Cardiac muscle cell (in vitro differentiated cells and primary cell): ENCODE data around the gene ZNF333. TPM values are rescaled to one million over a fixed set of nuclear protein-coding genes. Genes with fewer than 3 reads are reported as not detected.
"Not testable (repeated sequence)": the region's sequence is repeated elsewhere in the genome, so short reads cannot be mapped to it uniquely, and the experiment has no call there.

Experiments
- DNase-seq, 2 donors: peaks; one replicate each; pipeline versions ENCODE4 v3.0.0 to v3.0.0-alpha.2; 2010 to 2017; ENCODE audit warnings: low read depth in 1 of 2, low spot score in 1 of 2
- H3K27ac ChIP-seq: fragments of 200-600 bp; sonication (generic); 2 replicates; pipeline ENCODE4 v1.5.1; 2016
- H3K27me3 ChIP-seq: fragments of 200-600 bp; sonication (generic); 2 replicates; pipeline ENCODE4 v1.6.0; 2016; ENCODE audit warnings: control low read depth
- H3K36me3 ChIP-seq: fragments of 200-600 bp; sonication (generic); 2 replicates; pipeline ENCODE4 v1.5.1; 2016; ENCODE audit warnings: control low read depth
- H3K4me1 ChIP-seq: fragments of 200-600 bp; sonication (generic); 2 replicates; pipeline ENCODE4 v1.8.1; 2017; ENCODE audit warnings: low read depth, mild to moderate bottlenecking, mixed run types
- H3K4me3 ChIP-seq: fragments of 200-600 bp; sonication (generic); 2 replicates; pipeline ENCODE4 v1.5.1; 2016; ENCODE audit warnings: mild to moderate bottlenecking
- H3K9me3 ChIP-seq: fragments of 200-600 bp; sonication (generic); 2 replicates; pipeline ENCODE4 v1.5.1; 2017; ENCODE audit warnings: low read depth, mild to moderate bottlenecking, control low read depth
- polyA plus RNA-seq: library from polyadenylated mRNA; unstranded; fragments of >200 nt; fragmentation: Nextera tagmentation; extraction: Ambion mirVana; gene quantifications from 2 replicates; pipeline ENCODE4 v1.2.1, GENCODE V29; 2016
- total RNA-seq: library from RNA; depleted of rRNA; stranded (reverse); fragments of >200 nt; gene quantifications from 2 replicates; pipeline ENCODE4 v1.2.3, GENCODE V29; 2016
- TF ChIP-seq, protein P1 (sequence below): IDR thresholded peaks from 2 replicates; pipeline ENCODE4 v1.5.1; 2012; ENCODE audit warnings: low read depth, mild to moderate bottlenecking, low read length

ZNF333 gene
- total and polyA plus RNA-seq, 2 experiments from 2014 or later = 11.2 to 29.9 TPM

DNA sequence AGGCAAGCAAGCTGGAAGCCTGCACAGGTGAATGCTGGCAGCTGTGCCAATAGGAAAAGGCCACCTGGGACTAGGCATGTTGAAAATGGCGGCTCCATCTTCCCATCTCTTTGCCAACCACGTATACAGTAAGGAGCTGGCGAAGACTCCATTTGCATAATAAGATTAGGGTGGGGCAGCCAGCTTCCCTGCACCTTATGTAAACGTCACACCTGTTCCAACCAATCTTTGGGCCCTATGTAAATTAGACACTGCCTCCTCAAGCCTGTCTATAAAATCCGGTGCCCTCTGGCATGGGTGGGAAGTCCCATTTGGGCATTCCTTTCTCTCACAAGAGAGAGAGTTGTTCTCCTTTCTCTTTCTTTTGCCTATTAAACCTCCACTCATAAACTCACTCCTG, 71.8 kb downstream of the ZNF333 start:
- Histone ChIP-seq H3K9me3 (no peaks in the 10 kb centered on the region), H3K27ac (no peak overlapping the region), H3K36me3 (no peaks in the 10 kb centered on the region), H3K4me3 (no peak overlapping the region), H3K4me1 (no peaks in the 10 kb centered on the region), H3K27me3 (no peaks in the 10 kb centered on the region)
- no peak for DNase-seq
- TF ChIP-seq, protein P1, sequence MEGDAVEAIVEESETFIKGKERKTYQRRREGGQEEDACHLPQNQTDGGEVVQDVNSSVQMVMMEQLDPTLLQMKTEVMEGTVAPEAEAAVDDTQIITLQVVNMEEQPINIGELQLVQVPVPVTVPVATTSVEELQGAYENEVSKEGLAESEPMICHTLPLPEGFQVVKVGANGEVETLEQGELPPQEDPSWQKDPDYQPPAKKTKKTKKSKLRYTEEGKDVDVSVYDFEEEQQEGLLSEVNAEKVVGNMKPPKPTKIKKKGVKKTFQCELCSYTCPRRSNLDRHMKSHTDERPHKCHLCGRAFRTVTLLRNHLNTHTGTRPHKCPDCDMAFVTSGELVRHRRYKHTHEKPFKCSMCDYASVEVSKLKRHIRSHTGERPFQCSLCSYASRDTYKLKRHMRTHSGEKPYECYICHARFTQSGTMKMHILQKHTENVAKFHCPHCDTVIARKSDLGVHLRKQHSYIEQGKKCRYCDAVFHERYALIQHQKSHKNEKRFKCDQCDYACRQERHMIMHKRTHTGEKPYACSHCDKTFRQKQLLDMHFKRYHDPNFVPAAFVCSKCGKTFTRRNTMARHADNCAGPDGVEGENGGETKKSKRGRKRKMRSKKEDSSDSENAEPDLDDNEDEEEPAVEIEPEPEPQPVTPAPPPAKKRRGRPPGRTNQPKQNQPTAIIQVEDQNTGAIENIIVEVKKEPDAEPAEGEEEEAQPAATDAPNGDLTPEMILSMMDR = no peak

DNA sequence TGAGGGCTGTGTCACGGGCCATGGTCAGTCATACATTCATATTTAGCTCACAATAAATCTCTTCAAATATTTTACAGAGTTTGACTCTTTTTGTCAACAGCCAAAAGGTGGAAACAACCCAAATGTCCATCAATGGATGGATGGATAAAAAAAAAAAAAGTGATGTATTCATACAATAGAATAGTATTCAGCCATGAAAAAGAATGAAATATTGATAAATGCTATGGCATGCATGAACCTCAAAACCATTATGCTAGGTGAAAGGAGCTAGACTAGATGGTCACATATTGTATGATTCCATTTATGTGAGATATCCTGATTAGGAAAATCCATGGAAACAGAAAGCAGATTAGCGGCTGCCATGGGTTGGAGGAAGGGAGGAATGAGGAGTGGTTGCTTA, 72.3 kb downstream of the ZNF333 start:
- DNase-seq = no peak
- no peak overlapping the region for H3K27ac ChIP-seq
- TF ChIP-seq, protein P1 = no peak

DNA sequence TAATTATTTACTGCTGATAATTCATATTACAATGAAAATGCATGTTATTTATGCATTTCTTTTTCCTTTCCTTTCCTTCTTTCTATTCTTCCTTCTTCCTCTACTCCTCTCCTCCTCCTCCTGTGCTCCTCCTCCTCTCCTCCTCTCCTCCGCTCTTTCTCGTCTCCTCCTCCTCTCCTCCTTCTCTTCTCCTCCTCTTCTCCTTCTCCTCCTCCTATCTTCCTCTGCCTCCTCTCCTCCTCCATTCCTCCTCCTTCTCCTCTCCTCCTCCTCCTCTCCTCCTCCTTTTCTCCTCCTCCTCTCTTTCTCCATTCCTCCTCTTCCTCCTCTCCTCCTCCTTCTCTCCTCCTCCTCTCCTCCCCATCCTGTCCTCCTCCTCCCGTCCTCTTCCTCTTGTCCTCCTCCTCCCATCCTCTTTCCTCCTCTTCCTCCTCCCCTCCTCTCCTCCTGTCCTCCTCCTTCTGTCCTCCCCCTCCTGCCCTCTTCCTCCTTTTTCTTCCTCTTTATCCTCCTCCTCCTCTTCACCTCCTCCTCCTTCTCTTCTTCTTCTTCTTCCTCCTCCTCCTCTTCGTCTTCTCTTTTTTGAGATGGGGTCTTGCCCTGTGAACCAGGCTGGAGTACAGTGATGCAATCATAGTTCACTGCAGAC, 73.8 kb downstream of the ZNF333 start:
- H3K9me3 ChIP-seq = no peaks in the 10 kb centered on the region
- H3K27ac ChIP-seq = no peak overlapping the region
- no peak overlapping the region for H3K4me3 ChIP-seq
- H3K36me3 ChIP-seq = no peaks in the 10 kb centered on the region
- TF ChIP-seq, protein P1 = no peak
- no peak for DNase-seq
- no peaks in the 10 kb centered on the region for H3K27me3 ChIP-seq
- no peaks in the 10 kb centered on the region for H3K4me1 ChIP-seq

More for the DNA sequence above, 72.3 kb downstream of the ZNF333 start:
- Histone ChIP-seq H3K4me3 (no peak overlapping the region), H3K9me3 (no peaks in the 10 kb centered on the region), H3K27me3 (no peaks in the 10 kb centered on the region), H3K36me3 (no peaks in the 10 kb centered on the region), H3K4me1 (no peaks in the 10 kb centered on the region)

DNA sequence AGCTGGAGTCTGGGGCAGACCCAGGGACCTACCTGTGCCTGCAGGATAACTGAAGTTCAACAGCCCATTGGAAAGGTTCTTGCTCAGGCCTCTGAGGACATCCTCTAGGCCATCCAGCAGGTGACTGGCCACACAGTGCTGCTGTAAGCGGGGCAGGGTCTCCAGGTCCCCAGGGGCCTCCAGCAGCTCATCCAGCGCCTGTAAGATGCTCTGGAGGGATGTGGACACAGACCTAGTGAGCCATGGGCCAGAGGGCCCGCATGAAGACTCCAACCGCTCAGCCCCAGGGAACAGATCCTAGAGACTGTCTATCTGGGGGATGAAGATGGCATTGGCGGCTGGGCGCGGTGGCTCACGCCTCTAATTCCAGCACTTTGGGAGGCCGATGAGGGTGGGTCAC, 74.6 kb downstream of the ZNF333 start:
- Histone ChIP-seq H3K4me3 (no peak overlapping the region), H3K27me3 (no peaks in the 10 kb centered on the region), H3K36me3 (no peaks in the 10 kb centered on the region), H3K4me1 (no peaks in the 10 kb centered on the region), H3K27ac (no peak overlapping the region), H3K9me3 (no peaks in the 10 kb centered on the region)
- DNase-seq = no peak
- TF ChIP-seq, protein P1 = no peak

DNA sequence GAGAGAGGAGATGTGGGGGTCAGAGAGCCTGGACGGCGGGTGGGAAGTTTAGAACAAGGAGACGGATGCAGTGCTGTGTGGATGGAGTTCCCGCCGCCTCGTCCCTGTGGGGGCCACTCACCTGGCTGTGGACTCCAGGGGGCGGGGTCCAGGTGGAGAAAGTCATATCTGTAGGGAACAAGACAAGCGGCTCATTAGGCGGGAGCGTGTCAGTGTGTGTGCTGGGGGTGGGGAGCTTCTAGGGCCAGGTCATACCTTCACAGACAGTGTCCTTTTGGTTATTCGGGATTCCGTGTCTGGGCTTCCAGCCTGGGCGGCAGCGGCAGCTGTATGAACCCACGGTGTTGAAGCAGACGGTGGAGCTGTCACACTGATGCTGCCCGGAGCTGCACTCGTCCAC, 75.6 kb downstream of the ZNF333 start:
- H3K27me3 ChIP-seq, DNase-seq: not testable (repeated sequence)

DNA sequence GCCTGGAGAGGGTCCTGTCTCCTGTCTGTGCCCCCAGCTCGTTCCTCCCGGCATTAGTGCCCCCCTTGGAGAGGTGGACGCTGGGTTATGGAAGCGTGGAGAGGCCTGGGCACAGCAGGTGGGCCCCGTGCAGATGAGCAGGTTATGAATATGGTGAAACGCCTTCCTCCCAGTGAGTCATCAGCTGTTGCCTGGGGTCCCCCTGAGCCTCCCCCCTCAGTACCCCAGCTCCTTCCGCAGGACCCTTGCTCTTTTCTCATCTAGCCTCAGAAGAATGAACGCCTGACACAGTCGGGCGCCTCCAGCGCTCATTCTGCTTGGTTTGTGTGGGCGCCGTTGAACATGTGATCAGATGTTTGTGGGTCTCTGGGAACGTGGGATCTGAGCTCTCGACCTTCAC, 76.0 kb downstream of the ZNF333 start:
- H3K27ac ChIP-seq, H3K27me3 ChIP-seq, H3K4me3 ChIP-seq, H3K9me3 ChIP-seq, DNase-seq, H3K4me1 ChIP-seq, H3K36me3 ChIP-seq: not testable (repeated sequence)

More for the DNA sequence above, 75.6 kb downstream of the ZNF333 start:
- H3K27ac ChIP-seq, H3K4me1 ChIP-seq, H3K9me3 ChIP-seq, H3K36me3 ChIP-seq, H3K4me3 ChIP-seq: not testable (repeated sequence)
